HG02970 (cell line): ENCODE data around the gene SUSD3.

Experiments
- ATAC-seq: cut with Tn5 transposase; IDR thresholded peaks from one replicate; pipeline ENCODE4 v1.9.1; 2021; ENCODE audit warnings: mild to moderate bottlenecking, moderate library complexity, moderate number of reproducible peaks; ENCODE audit not compliant: unreplicated experiment, low FRiP score

SUSD3 gene

GRCh38 chr9:93071464-93071863 lies 13.0 kb downstream of the SUSD3 start:
- ATAC-seq = no peak

DNA sequence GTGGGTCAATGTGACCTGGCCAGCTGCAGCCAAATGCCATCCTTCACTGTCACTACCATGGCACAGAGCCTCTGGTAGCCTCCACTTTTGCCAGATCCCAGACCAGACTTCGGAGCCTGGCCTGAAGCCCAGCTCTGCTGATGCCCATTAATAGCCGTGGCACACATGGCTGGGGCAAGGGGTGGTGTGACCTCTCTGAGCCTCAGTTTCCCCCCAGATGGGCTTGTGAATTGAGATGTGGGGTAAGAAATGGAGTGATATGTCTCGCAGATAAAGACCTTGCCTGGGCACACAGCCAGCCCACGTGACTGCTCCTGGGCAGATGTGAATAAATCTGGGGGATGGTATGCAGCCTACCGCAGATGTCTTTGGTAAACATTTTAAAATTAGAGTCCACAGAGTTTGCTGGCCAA lies 13.9 kb downstream of the SUSD3 start:
- no peak for ATAC-seq

GRCh38 chr9:93076101-93076791 lies 17.7 kb downstream of the SUSD3 start:
- ATAC-seq = no peak

GRCh38 chr9:93076792-93077128 lies 18.3 kb downstream of the SUSD3 start:
- no peak for ATAC-seq

DNA sequence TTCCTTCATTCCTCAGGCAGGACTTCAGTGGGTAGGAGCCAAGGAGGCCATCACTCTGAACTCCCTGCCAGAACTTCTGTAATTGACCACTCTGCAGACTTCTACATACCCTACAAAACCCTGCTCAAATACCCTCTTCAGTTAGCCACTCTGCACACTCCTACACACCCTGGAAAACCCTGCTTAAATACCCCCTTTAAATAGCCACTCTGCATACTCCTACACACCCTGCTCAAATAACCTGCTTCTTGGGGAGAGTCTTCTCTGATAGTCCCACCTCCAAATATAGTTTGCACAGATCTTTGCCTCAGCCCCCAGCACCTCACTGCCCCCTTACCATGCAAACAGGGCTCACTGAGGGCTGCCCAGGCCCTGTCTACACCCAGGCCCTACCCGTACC lies 18.9 kb downstream of the SUSD3 start:
- ATAC-seq = no peak

DNA sequence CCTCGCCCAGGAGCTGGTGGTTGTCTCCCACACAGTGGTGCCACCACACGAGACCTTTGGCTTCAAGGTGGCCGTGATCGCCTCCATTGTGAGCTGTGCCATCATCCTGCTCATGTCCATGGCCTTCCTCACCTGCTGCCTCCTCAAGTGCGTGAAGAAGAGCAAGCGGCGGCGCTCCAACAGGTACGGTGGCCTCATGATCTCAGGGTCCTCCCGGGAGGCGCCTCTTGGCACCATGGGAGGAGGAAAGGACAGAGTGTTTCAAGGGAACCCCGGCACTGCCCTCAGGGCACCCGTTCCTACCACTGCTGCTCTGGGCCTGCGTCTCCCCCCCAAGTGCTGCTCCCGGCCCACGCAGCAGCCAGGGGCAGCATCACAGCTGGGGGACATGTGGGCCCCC lies 19.3 kb downstream of the SUSD3 start:
- ATAC-seq = no peak

DNA sequence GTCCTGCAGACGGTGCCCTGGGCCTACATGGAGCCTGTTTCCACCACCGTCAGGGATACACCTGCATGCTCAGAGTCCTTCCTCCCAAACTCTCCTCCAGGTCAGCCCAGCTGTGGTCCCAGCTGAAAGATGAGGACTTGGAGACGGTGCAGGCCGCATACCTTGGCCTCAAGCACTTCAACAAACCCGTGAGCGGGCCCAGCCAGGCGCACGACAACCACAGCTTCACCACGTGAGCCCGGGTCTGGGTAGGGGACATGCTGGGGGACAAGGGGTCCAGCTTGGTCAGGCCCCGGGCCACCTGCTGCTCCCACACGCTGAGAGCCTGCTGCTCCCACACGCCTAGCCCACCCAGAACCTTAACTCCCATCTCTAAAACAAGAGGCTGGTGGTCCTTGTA lies 20.9 kb downstream of the SUSD3 start:
- ATAC-seq = no peak

DNA sequence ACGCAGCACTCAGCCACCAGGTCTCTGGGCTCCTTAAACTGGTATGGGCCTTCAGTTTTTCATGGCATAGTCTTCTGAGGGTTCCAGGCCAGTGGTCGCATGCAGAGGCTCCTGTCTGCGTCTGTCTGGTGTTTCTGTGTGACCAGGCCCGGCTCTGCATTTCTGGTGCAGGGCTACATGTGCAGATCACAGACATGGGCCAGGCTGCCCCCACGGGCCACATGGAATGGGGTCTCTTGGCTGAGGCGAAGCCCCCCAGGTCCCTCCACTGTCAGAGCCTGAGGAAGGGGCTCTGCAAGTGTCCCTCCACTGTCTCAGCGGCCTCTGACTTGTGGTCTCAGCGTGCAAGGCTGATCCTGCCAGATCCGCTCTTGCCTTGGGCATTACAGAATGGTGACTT lies 21.9 kb downstream of the SUSD3 start:
- ATAC-seq = no peak

- no peak for ATAC-seq
These were observed 22.6 kb downstream of the SUSD3 start for GRCh38 chr9:93081081-93081529.

DNA sequence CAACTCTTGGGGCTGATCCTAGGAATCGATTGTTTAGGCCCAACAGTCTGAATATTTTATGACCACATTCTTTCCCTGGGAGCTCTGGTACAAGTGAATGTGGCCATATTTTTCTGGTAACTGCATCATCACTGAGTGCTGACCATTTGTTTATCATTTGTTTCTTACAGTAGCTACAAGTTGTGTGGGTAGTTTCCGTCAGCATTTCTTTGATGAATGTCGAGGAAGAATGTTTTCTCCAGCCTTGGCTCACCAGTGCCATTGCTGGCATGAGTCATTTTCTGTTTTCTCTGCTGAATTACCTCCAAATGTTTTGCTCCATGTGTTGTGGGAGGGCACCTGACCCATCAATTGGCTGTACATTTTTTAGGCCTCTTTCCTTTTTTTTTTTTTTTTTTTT lies 23.4 kb downstream of the SUSD3 start:
- ATAC-seq = no peak

DNA sequence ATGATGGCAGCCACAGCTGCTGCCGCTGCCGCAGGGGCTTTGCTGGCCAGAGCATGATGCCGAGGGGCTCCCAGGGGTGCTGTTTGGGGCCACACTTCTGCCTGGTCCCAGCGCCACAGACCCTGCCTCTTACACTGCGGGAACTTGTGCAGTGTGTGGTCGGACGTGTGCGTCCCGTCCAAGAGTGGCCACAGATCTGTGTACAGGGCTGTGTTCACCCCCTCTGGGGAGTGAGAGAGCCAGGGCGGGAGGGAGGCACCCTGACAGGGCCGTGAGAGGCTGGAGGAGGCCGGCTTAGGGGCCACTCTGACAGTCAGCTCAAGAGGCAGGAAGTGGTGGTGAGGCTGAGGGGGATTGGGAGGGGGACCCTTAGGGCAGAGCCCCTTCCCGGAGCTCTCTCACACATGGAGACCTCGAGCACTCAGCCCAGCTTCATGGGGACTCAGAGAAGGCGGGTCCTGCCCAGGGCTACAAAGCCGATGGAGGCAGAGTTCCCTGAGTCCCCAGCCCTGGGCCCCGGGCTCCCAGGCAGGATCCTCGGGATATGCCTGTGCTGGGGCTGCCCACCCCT lies 24.4 kb downstream of the SUSD3 start:
- ATAC-seq = no peak

DNA sequence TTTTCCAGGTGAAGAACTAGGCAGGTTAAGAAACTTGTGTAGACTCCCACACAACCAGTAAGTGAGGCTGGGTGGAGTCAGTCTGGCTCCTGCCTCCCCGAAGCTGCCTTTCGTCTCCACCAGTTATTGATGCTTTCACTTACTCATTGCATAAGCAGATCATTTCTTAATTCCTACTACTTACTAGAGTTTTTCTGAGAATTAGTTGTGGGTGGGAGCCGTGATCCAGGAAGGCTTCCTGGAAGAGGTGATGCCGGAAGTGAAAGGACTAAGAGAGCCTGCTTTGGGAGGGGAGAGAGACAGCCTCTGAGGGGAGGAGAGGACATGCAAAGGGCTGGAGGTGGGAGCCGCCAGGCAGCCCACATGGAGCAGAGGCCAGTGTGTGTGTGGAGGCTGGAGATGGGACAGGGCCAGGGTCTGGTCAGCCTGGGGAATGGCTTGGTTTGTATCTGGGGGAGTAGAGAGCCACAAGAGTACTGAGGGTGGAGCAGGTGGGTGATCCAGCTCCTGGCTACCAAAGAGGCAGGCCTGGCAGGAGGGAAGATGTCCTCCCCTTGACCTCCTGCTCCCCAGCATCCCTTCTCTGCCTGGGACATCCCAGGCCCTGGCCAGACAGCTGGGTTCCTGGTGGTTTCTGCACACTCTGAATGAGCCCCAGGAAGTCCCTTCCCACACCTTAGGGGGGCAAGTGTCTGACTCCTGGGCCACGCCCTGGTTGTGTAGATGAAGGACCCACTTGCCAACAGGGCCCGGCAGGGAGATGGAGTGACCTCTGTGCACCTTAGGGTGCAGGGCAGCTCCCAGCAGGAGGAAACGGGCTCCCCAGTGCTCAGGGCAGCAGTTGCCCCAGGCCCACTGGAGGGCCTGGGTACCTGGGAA lies 25.3 kb downstream of the SUSD3 start:
- ATAC-seq = no peak

GRCh38 chr9:93084471-93084881 lies 26.0 kb downstream of the SUSD3 start:
- ATAC-seq = no peak

- no peak for ATAC-seq
These were observed 27.2 kb downstream of the SUSD3 start for GRCh38 chr9:93085676-93086075.

DNA sequence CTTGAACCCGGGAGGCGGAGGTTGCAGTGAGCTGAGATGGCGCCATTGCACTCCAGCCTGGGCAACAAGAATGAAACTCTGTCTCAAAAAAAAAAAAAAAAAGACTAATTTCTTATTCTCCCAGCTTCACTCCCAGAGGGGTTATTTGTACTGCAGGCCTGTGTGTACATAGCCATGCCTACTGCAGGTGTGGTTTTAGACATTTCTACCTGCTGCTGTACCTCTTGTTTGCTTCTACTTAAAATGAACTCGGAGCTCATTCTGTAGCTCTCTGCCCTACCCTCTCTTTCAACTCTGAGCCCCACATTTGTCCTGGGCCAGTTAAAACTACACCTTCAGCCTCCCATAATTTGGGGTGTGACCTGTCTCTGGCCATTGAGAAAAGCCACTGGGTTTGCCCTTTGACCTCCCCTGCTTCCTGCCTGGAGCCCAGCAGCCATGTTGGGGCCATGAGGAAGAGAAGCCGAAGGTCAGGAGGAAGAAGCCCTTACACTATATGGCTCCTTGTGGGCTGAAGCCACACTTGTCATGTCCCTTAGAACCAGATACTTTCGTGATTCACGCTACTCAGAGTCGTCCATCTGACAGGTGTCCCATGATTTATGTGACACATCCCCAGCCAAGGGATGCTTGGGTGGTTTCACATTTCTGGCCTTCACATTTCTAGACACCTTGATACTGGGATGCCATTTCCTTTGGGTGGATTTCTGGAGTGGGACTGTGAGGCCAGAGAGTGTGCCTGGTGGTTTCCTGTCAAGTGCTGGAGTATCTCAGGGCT lies 28.1 kb downstream of the SUSD3 start:
- ATAC-seq = no peak

DNA sequence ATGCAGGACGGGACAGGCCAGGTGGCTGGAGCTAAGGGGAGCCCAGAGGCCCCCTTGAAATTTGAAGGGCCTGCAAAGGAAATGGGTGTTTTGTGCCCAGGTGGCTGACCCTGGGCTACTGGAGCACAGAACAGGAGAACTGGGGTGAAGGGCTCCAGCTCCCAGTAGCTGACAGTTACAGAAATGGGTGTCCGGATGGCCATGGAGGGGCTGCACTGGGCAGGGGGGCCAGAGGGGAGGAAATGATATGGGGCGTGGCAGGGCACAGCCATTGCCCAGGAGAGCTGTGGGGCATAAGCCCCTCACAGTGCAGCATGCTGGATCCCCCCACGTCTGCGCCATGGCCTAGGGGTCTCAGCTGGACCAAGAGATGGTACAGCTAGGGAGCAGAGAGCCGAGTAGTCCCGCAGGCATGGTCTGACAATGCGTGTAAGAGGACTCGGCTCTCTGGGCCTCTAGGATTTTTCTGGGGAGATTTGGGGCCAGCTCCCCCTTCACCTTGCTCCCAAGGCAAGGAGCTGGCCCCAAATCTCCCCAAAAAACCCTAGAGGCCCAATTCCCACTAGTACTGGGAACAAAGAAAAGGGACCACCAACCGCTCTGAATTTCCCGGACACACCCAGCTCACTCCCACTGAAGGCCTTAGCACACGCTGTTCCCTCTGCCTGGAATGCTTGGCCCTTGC lies 29.6 kb downstream of the SUSD3 start:
- ATAC-seq = no peak

DNA sequence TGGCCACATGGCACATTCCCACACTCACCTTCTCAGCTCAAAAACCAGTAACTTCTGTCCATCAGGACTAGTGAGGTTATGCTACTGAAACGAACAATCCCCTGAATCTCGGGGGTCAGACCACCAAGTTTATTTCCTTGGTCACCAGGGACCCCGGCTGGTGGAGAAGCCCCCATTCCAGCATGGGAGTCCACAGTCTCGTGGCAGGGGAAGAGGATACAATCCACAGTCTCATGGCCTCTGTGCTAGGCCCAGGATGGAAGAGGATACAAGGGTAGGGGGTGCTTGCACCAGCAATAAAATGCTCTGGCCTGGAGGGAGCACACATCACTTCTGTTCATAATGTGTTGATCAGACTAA lies 30.1 kb downstream of the SUSD3 start:
- no peak for ATAC-seq

- no peak for ATAC-seq
These were observed 30.5 kb downstream of the SUSD3 start for GRCh38 chr9:93089024-93089423.

- ATAC-seq = no peak
These were observed 31.0 kb downstream of the SUSD3 start for GRCh38 chr9:93089481-93089991.

GRCh38 chr9:93090091-93090655 lies 31.7 kb downstream of the SUSD3 start:
- no peak for ATAC-seq
